ENCODE measurements around the gene NLRP13.
"Not testable (repeated sequence)": the region's sequence is repeated elsewhere in the genome, so short reads cannot be mapped to it uniquely, and the experiment has no call there.

DNA sequence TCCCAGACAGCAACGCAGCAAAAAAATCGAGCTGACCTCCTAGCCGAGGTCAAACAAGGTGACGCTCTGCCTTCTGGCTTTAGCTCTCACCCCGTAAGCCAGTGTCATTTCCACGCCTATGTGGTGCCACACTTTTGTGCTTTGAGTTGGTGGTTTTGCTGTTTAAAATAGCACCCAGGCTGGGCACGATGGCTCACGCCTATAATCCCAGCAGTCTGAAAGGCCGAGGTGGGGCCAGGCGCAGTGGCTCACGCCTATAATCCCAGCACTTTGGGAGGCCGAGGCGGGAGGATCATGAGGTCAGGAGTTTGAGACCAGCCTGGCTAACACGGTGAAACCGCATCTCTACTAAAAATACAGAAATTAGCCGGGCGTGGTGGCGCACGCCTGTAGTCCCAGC, 18.4 kb upstream of the NLRP13 start:
- TF ChIP-seq, protein P1, sequence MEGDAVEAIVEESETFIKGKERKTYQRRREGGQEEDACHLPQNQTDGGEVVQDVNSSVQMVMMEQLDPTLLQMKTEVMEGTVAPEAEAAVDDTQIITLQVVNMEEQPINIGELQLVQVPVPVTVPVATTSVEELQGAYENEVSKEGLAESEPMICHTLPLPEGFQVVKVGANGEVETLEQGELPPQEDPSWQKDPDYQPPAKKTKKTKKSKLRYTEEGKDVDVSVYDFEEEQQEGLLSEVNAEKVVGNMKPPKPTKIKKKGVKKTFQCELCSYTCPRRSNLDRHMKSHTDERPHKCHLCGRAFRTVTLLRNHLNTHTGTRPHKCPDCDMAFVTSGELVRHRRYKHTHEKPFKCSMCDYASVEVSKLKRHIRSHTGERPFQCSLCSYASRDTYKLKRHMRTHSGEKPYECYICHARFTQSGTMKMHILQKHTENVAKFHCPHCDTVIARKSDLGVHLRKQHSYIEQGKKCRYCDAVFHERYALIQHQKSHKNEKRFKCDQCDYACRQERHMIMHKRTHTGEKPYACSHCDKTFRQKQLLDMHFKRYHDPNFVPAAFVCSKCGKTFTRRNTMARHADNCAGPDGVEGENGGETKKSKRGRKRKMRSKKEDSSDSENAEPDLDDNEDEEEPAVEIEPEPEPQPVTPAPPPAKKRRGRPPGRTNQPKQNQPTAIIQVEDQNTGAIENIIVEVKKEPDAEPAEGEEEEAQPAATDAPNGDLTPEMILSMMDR (IDR thresholded peaks at IDR 0.05), result not testable (repeated sequence)
- TF ChIP-seq POLR2A (IDR thresholded peaks at IDR 0.05), result not testable (repeated sequence)

All from stomach (tissue), 4 donors.